ENCODE results near the gene C22orf23. TPM values are rescaled to one million over a fixed set of nuclear protein-coding genes. Genes with fewer than 3 reads are reported as not detected.
"Not testable (repeated sequence)": the region's sequence is repeated elsewhere in the genome, so short reads cannot be mapped to it uniquely, and the experiment has no call there.

C22orf23 gene
- polyA plus RNA-seq, 2 donors, result 0.16 to 0.39 TPM

GRCh38 chr22:37982938-37983859 lies 29.8 kb upstream of the C22orf23 start:
- H3K4me3 ChIP-seq (ENCODE audit: low read depth in 1 of 2, low read length in 2 of 2), result no peak overlapping the region
- peaks cover 0 to 9% of the 10 kb centered on the region in 2 donors for H3K36me3 ChIP-seq (ENCODE audit: control insufficient read depth in 2 of 2, insufficient read depth in 2 of 2, low read length in 1 of 2)
- H3K27me3 ChIP-seq (ENCODE audit: control insufficient read depth in 1 of 2, insufficient read depth in 2 of 2, low read length in 2 of 2), result no peaks in the 10 kb centered on the region
- H3K4me1 ChIP-seq (ENCODE audit: control insufficient read depth in 2 of 2, insufficient read depth in 2 of 2, low read length in 1 of 2), result no peaks in the 10 kb centered on the region
- WGBS, 2 donors, result 70 to 76% methylated on average over 72 to 84 of the region's 84 CpGs
- no peaks in the 10 kb centered on the region for H3K9me3 ChIP-seq (ENCODE audit: control insufficient read depth in 2 of 2, insufficient read depth in 1 of 2, low read depth in 1 of 2, low read length in 1 of 2)
- H3K27ac ChIP-seq (ENCODE audit: low read depth in 2 of 2, low read length in 1 of 2), result no peak overlapping the region

GRCh38 chr22:37982151-37982785 lies 28.9 kb upstream of the C22orf23 start:
- 79 to 89% methylated on average over 8 of the region's 8 CpGs for WGBS, 2 donors
- Histone ChIP-seq H3K4me3 (ENCODE audit: low read depth in 1 of 2, low read length in 2 of 2) (no peak overlapping the region), H3K27ac (ENCODE audit: low read depth in 2 of 2, low read length in 1 of 2) (no peak overlapping the region)

GRCh38 chr22:37981282-37982011 lies 28.0 kb upstream of the C22orf23 start:
- Histone ChIP-seq H3K9me3 (ENCODE audit: control insufficient read depth in 2 of 2, insufficient read depth in 1 of 2, low read depth in 1 of 2, low read length in 1 of 2) (no peaks in the 10 kb centered on the region), H3K4me1 (ENCODE audit: control insufficient read depth in 2 of 2, insufficient read depth in 2 of 2, low read length in 1 of 2) (no peaks in the 10 kb centered on the region), H3K36me3 (ENCODE audit: control insufficient read depth in 2 of 2, insufficient read depth in 2 of 2, low read length in 1 of 2) (peaks cover 0 to 4% of the 10 kb centered on the region in 2 donors), H3K27ac (ENCODE audit: low read depth in 2 of 2, low read length in 1 of 2) (no peak overlapping the region), H3K4me3 (ENCODE audit: low read depth in 1 of 2, low read length in 2 of 2) (no peak overlapping the region), H3K27me3 (ENCODE audit: control insufficient read depth in 1 of 2, insufficient read depth in 2 of 2, low read length in 2 of 2) (no peaks in the 10 kb centered on the region)
- 91 to 97% methylated on average over 6 of the region's 6 CpGs for WGBS, 2 donors

More at GRCh38 chr22:37982151-37982785, 28.9 kb upstream of the C22orf23 start:
- Histone ChIP-seq H3K9me3 (ENCODE audit: control insufficient read depth in 2 of 2, insufficient read depth in 1 of 2, low read depth in 1 of 2, low read length in 1 of 2) (no peaks in the 10 kb centered on the region), H3K27me3 (ENCODE audit: control insufficient read depth in 1 of 2, insufficient read depth in 2 of 2, low read length in 2 of 2) (no peaks in the 10 kb centered on the region), H3K36me3 (ENCODE audit: control insufficient read depth in 2 of 2, insufficient read depth in 2 of 2, low read length in 1 of 2) (peaks cover 0 to 4% of the 10 kb centered on the region in 2 donors), H3K4me1 (ENCODE audit: control insufficient read depth in 2 of 2, insufficient read depth in 2 of 2, low read length in 1 of 2) (no peaks in the 10 kb centered on the region)

- H3K9me3 ChIP-seq (ENCODE audit: control insufficient read depth in 2 of 2, insufficient read depth in 1 of 2, low read depth in 1 of 2, low read length in 1 of 2), result no peaks in the 10 kb centered on the region
Observed at GRCh38 chr22:37979782-37980181, 26.4 kb upstream of the C22orf23 start.

GRCh38 chr22:37976547-37976946 lies 23.1 kb upstream of the C22orf23 start:
- no peaks in the 10 kb centered on the region for H3K9me3 ChIP-seq (ENCODE audit: control insufficient read depth in 2 of 2, insufficient read depth in 1 of 2, low read depth in 1 of 2, low read length in 1 of 2)
- no peak overlapping the region for H3K4me3 ChIP-seq (ENCODE audit: low read depth in 1 of 2, low read length in 2 of 2)
- H3K27ac ChIP-seq (ENCODE audit: low read depth in 2 of 2, low read length in 1 of 2), result no peak overlapping the region
- peaks cover 0 to 3% of the 10 kb centered on the region in 2 donors for H3K4me1 ChIP-seq (ENCODE audit: control insufficient read depth in 2 of 2, insufficient read depth in 2 of 2, low read length in 1 of 2)
- no peaks in the 10 kb centered on the region for H3K27me3 ChIP-seq (ENCODE audit: control insufficient read depth in 1 of 2, insufficient read depth in 2 of 2, low read length in 2 of 2)
- whole genome bisulfite sequencing, 2 donors, result 87 to 92% methylated on average over 4 of the region's 4 CpGs
- peaks cover 0 to 2% of the 10 kb centered on the region in 2 donors for H3K36me3 ChIP-seq (ENCODE audit: control insufficient read depth in 2 of 2, insufficient read depth in 2 of 2, low read length in 1 of 2)

More at GRCh38 chr22:37979782-37980181, 26.4 kb upstream of the C22orf23 start:
- Histone ChIP-seq H3K27ac (ENCODE audit: low read depth in 2 of 2, low read length in 1 of 2) (no peak overlapping the region), H3K27me3 (ENCODE audit: control insufficient read depth in 1 of 2, insufficient read depth in 2 of 2, low read length in 2 of 2) (no peaks in the 10 kb centered on the region), H3K36me3 (ENCODE audit: control insufficient read depth in 2 of 2, insufficient read depth in 2 of 2, low read length in 1 of 2) (peaks cover 0 to 2% of the 10 kb centered on the region in 2 donors), H3K4me1 (ENCODE audit: control insufficient read depth in 2 of 2, insufficient read depth in 2 of 2, low read length in 1 of 2) (peaks cover 0 to 3% of the 10 kb centered on the region in 2 donors), H3K4me3 (ENCODE audit: low read depth in 1 of 2, low read length in 2 of 2) (no peak overlapping the region)
- 80 to 83% methylated on average over 6 to 8 of the region's 8 CpGs for WGBS, 2 donors

GRCh38 chr22:37976022-37976421 lies 22.6 kb upstream of the C22orf23 start:
- H3K27me3 ChIP-seq (ENCODE audit: control insufficient read depth in 1 of 2, insufficient read depth in 2 of 2, low read length in 2 of 2); H3K36me3 ChIP-seq (ENCODE audit: control insufficient read depth in 2 of 2, insufficient read depth in 2 of 2, low read length in 1 of 2); H3K9me3 ChIP-seq (ENCODE audit: control insufficient read depth in 2 of 2, insufficient read depth in 1 of 2, low read depth in 1 of 2, low read length in 1 of 2); H3K4me1 ChIP-seq (ENCODE audit: control insufficient read depth in 2 of 2, insufficient read depth in 2 of 2, low read length in 1 of 2); H3K4me3 ChIP-seq (ENCODE audit: low read depth in 1 of 2, low read length in 2 of 2); H3K27ac ChIP-seq (ENCODE audit: low read depth in 2 of 2, low read length in 1 of 2): not testable (repeated sequence)
- WGBS, 2 donors, result 79 to 84% methylated on average over 8 of the region's 8 CpGs

GRCh38 chr22:37975153-37975552 lies 21.8 kb upstream of the C22orf23 start:
- Histone ChIP-seq H3K27me3 (ENCODE audit: control insufficient read depth in 1 of 2, insufficient read depth in 2 of 2, low read length in 2 of 2) (no peaks in the 10 kb centered on the region), H3K9me3 (ENCODE audit: control insufficient read depth in 2 of 2, insufficient read depth in 1 of 2, low read depth in 1 of 2, low read length in 1 of 2) (no peaks in the 10 kb centered on the region), H3K27ac (ENCODE audit: low read depth in 2 of 2, low read length in 1 of 2) (no peak overlapping the region), H3K4me3 (ENCODE audit: low read depth in 1 of 2, low read length in 2 of 2) (no peak overlapping the region), H3K36me3 (ENCODE audit: control insufficient read depth in 2 of 2, insufficient read depth in 2 of 2, low read length in 1 of 2) (peaks cover 0 to 2% of the 10 kb centered on the region in 2 donors), H3K4me1 (ENCODE audit: control insufficient read depth in 2 of 2, insufficient read depth in 2 of 2, low read length in 1 of 2) (peaks cover 0 to 3% of the 10 kb centered on the region in 2 donors)
- 80 to 84% methylated on average over 2 of the region's 2 CpGs for WGBS, 2 donors

GRCh38 chr22:37973271-37974170 lies 20.1 kb upstream of the C22orf23 start:
- Histone ChIP-seq H3K27ac (ENCODE audit: low read depth in 2 of 2, low read length in 1 of 2) (no peak overlapping the region), H3K9me3 (ENCODE audit: control insufficient read depth in 2 of 2, insufficient read depth in 1 of 2, low read depth in 1 of 2, low read length in 1 of 2) (no peaks in the 10 kb centered on the region), H3K36me3 (ENCODE audit: control insufficient read depth in 2 of 2, insufficient read depth in 2 of 2, low read length in 1 of 2) (peaks cover 0 to 4% of the 10 kb centered on the region in 2 donors), H3K27me3 (ENCODE audit: control insufficient read depth in 1 of 2, insufficient read depth in 2 of 2, low read length in 2 of 2) (no peaks in the 10 kb centered on the region), H3K4me1 (ENCODE audit: control insufficient read depth in 2 of 2, insufficient read depth in 2 of 2, low read length in 1 of 2) (peaks cover 0 to 3% of the 10 kb centered on the region in 2 donors), H3K4me3 (ENCODE audit: low read depth in 1 of 2, low read length in 2 of 2) (no peak overlapping the region)
- 92 to 96% methylated on average over 30 to 33 of the region's 33 CpGs for WGBS, 2 donors
